Common myeloid progenitor, CD34-positive (primary cell): ENCODE results near the gene FRYL.

Experiments used
- CTCF ChIA-PET: fragments of 350-600 bp; sonication (Branson Sonifier 250); formaldehyde crosslinking; loops from one replicate; lab custom pipeline; 2021; ENCODE audit warnings: antibody characterized with exemption; lab: Charles Lee
- POLR2A ChIA-PET: fragments of 350-600 bp; sonication (Branson Sonifier 250); formaldehyde crosslinking; loops from one replicate; lab custom pipeline; 2021; ENCODE audit warnings: antibody characterized with exemption; lab: Charles Lee
- DNase-seq, 3 donors: peaks; one replicate each; pipeline versions ENCODE4 v3.0.0 to v3.0.0-alpha.2; 2013
- H3K27ac ChIP-seq, 2 experiments: 1 replicate in 1 of 2; 2 replicates in 1 of 2; pipeline ENCODE4 v1.7.0; 2013; ENCODE audit warnings: inconsistent platforms in 2 of 2, low read length in 2 of 2, mild to moderate bottlenecking in 2 of 2, low read depth in 1 of 2, moderate library complexity in 1 of 2; ENCODE audit not compliant: severe bottlenecking in 2 of 2, insufficient read depth in 1 of 2, poor library complexity in 1 of 2
- H3K27me3 ChIP-seq, 5 experiments: replicated peaks in 2 of 5; 1 replicate in 3 of 5; 2 replicates in 2 of 5; pipeline versions ENCODE4 v1.6.1 to v1.7.0; 2013; ENCODE audit warnings: low read length in 4 of 5, mild to moderate bottlenecking in 2 of 5, moderate library complexity in 2 of 5, inconsistent platforms in 1 of 5; ENCODE audit not compliant: insufficient read depth in 5 of 5, control insufficient read depth in 4 of 5
- H3K36me3 ChIP-seq, 4 experiments: 1 replicate in 2 of 4; 2 replicates in 2 of 4; pipeline versions ENCODE4 v1.6.1 to v1.7.0; 2013; ENCODE audit warnings: low read length in 3 of 4, control low read depth in 1 of 4, mild to moderate bottlenecking in 1 of 4; ENCODE audit not compliant: control insufficient read depth in 4 of 4, insufficient read depth in 4 of 4
- H3K4me1 ChIP-seq, 4 experiments: 1 replicate in 3 of 4; 2 replicates in 1 of 4; pipeline versions ENCODE4 v1.6.1 to v1.7.1; 2013; ENCODE audit warnings: low read length in 3 of 4, mild to moderate bottlenecking in 3 of 4, control low read depth in 1 of 4, inconsistent platforms in 1 of 4, moderate library complexity in 1 of 4; ENCODE audit not compliant: control insufficient read depth in 4 of 4, insufficient read depth in 4 of 4; ENCODE audit errors: control extremely low read depth in 1 of 4
- H3K4me3 ChIP-seq, 7 experiments: 1 replicate in 4 of 7; 2 replicates in 3 of 7; pipeline versions ENCODE4 v1.5.1 to v1.7.0; 2013; ENCODE audit warnings: mild to moderate bottlenecking in 7 of 7, low read length in 6 of 7, moderate library complexity in 6 of 7, inconsistent platforms in 2 of 7, low read depth in 2 of 7, control low read depth in 1 of 7; ENCODE audit not compliant: insufficient read depth in 4 of 7, control insufficient read depth in 1 of 7; ENCODE audit errors: extremely low read depth in 1 of 7
- H3K9me3 ChIP-seq, 5 experiments: 1 replicate in 4 of 5; 2 replicates in 1 of 5; pipeline versions ENCODE4 v1.6.1 to v1.7.1; 2013; ENCODE audit warnings: low read length in 4 of 5, mild to moderate bottlenecking in 2 of 5, inconsistent platforms in 1 of 5, low read depth in 1 of 5, moderate library complexity in 1 of 5; ENCODE audit not compliant: control insufficient read depth in 4 of 5, insufficient read depth in 2 of 5; ENCODE audit errors: control extremely low read depth in 1 of 5
- WGBS: methylation state at CpG from one replicate; pipeline ENCODE4 v1.1.5; 2013; ENCODE audit not compliant: insufficient coverage; 5-methylcytosine and 5-hydroxymethylcytosine counted together

The FRYL gene

DNA sequence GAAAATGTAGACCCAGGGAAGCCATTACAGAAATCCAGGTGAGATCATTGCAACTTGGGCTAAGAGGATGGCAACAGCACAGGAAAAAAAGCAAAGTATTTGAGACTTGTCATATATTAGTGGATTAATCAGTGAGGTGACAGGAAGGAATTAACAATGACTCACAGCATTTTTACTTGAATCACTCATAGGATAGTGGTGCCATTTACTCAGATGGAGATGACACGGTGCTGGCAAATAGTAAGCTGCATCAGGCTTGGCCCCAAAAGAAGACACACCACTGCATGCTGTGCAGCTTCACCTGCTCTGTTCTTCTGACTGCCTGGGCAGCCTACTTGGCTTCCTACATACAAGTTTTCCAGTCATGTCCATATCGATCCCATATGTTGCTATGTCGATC, 144.8 kb downstream of the FRYL start:
- Histone ChIP-seq H3K36me3 (peaks cover 0 to 4% (median 0%) of the 10 kb centered on the region in 4 experiments), H3K4me1 (peaks cover 3 to 23% (median 8%) of the 10 kb centered on the region in 4 experiments), H3K27ac (no peak overlapping the region), H3K27me3 (no peaks in the 10 kb centered on the region), H3K4me3 (no peak overlapping the region), H3K9me3 (peaks cover 0 to 3% (median 0%) of the 10 kb centered on the region in 5 experiments)
- 96% methylated on average over 3 of the region's 3 CpGs for WGBS
- peak; percentile 8 to 63 (median 41) for DNase-seq
- ChIA-PET CTCF (interaction anchor here (1.2 kb wide), 1 partner anchor 12 kb away, joined by 4 read pairs; no protein-coding TSS in a partner anchor), POLR2A (no interaction called here)

DNA sequence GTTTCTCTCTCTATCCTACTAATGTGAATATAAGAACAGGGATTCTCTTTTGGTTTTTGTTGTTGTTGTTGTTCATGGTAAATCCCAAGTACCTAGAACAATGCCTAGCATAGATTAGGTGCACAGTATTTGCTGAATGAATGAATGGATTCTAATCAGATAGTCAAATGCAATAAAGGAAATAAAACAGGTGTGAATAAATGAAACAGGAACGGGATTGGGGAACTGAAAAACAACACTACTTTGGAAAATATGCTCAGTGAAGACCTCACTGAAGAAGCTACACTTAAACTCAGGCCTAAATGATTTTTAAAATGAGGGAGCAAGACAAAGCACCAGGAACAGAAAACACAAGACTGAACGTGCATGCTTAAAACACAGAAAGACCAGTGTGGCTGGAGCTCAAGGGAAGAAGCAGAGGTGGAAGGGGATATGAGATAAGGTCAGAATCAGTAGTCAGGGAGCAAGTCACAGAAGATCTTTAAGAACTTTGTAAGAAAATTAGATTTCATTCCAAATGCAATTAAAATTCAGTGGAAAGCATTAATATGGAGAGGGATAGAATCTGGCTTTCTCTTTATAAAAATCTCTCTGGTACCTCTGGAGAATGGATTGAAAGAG, 145.3 kb downstream of the FRYL start:
- Histone ChIP-seq H3K4me3 (no peak overlapping the region), H3K36me3 (peaks cover 0 to 4% (median 0%) of the 10 kb centered on the region in 4 experiments), H3K9me3 (peaks cover 0 to 3% (median 0%) of the 10 kb centered on the region in 5 experiments), H3K4me1 (peaks cover 3 to 19% (median 8%) of the 10 kb centered on the region in 4 experiments), H3K27me3 (no peaks in the 10 kb centered on the region), H3K27ac (no peak overlapping the region)
- POLR2A ChIA-PET: no interaction called here
- 60% methylated on average over 2 of the region's 2 CpGs for WGBS
- DNase-seq: no peak
- CTCF ChIA-PET: interaction anchor here (1.2 kb wide), 1 partner anchor 12 kb away, joined by 4 read pairs; no protein-coding TSS in a partner anchor

DNA sequence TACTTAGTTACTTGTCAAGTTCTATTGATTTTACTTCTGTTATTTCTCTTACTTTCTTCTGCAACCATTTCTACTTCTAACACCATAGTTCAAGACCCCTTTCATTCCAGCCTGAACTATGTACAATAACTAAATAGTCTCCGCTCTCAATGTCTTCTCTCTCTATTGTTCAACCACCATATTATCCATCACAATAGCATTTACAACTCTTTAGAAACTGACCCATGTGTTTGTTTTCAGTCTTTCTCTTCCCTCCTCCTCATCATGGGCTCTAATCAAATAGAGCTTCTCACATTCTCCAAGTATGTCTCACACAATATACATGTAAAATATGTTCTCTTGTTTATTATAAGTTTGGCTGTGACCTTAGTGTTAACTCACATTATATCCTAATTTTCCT, 146.4 kb downstream of the FRYL start:
- H3K9me3 ChIP-seq: peaks cover 0 to 2% (median 0%) of the 10 kb centered on the region in 5 experiments
- peaks cover 0 to 4% (median 0%) of the 10 kb centered on the region in 4 experiments for H3K36me3 ChIP-seq
- POLR2A ChIA-PET: no interaction called here
- H3K4me3 ChIP-seq: no peak overlapping the region
- no peaks in the 10 kb centered on the region for H3K27me3 ChIP-seq
- H3K27ac ChIP-seq: no peak overlapping the region
- CTCF ChIA-PET: interaction anchor here (1.2 kb wide), 1 partner anchor 12 kb away, joined by 3 read pairs; no protein-coding TSS in a partner anchor
- WGBS: 94% methylated on average over 1 of the region's 1 CpG
- no peak for DNase-seq
- peaks cover 3 to 24% (median 8%) of the 10 kb centered on the region in 4 experiments for H3K4me1 ChIP-seq

DNA sequence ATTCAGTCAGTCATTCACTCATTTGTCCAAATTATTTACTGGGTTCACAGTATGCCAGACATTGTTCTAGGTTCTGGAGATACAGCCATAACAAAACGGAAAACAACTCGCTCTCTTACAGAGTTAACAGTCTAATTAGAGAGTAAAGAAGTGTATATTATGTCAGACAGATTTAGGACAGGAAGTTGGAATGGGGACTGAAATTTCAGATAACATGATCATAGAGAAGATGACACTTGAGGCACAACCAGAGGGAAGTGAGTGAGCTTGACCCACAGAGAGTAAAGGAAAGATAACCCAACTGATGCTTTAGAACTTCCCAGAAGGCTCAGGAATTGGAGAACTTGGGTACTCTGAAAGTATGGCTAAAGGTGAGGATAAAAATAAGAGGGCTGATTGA, 150.6 kb downstream of the FRYL start:
- 50% methylated on average over 2 of the region's 2 CpGs for WGBS
- no peak overlapping the region for H3K4me3 ChIP-seq
- H3K27ac ChIP-seq: no peak overlapping the region
- no peak for DNase-seq
- CTCF ChIA-PET: no interaction called here
- POLR2A ChIA-PET: no interaction called here
- H3K4me1 ChIP-seq: peaks cover 0 to 15% (median 0%) of the 10 kb centered on the region in 4 experiments
- peaks cover 3 to 10% (median 6%) of the 10 kb centered on the region in 4 experiments for H3K36me3 ChIP-seq
- H3K9me3 ChIP-seq: peaks cover 0 to 3% (median 0%) of the 10 kb centered on the region in 5 experiments
- H3K27me3 ChIP-seq: no peaks in the 10 kb centered on the region

DNA sequence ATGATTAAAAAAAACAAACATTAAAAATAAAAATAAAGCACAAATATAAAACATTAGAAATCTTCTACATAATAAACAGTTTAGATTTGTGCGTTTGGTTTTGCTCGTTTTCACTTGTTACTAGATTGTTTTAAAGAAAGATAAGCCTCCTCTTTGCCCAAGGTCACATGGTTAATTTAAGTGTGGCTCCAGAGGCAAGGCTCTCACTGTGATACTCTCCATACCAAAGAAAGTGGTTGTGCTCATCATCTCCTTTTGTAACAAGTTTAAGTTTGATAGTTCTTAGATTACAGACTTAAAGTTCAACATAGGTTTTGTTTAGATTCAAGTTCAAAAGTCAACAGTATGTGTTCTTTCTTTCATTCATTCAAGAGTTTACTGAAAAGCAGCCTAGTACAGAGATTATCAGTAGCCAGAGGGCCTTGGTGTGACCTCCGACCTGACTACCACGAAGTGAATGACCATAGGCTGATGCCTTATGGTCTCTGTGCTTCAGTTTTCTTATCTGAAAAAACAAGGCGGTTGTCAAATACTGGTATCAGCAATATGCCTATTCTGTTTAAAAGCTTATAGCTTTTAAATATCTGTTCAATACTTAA, 156.8 kb downstream of the FRYL start:
- ChIA-PET POLR2A (no interaction called here), CTCF (interaction anchor here (0.6 to 1.1 kb wide), 3 partner anchors 12 to 392 kb away, joined by 3 to 4 read pairs (median 3); no protein-coding TSS in a partner anchor)
- Histone ChIP-seq H3K4me3 (no peak overlapping the region), H3K27me3 (no peaks in the 10 kb centered on the region), H3K27ac (no peak overlapping the region), H3K4me1 (no peaks in the 10 kb centered on the region), H3K36me3 (peaks cover 5 to 36% (median 18%) of the 10 kb centered on the region in 4 experiments), H3K9me3 (peaks cover 0 to 4% (median 0%) of the 10 kb centered on the region in 5 experiments)
- 94% methylated on average over 2 of the region's 5 CpGs for WGBS
- no peak for DNase-seq

DNA sequence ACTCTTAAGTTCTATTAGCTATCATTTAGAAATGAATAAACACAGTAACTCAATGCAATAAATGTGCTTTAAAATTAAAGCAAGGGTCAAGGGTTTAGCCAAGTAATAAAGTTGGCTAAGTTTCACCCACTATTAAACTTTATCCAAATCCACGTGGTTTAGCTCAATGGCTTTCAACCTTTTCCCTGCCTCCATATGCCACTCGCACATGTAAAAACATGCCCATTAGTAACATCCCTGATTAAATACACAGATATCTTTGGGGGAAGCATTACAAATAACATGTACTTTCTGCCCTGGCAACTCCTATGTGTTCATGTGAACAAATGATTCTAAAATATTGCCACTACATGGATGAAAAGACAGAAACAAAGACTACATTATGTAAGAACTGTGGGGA, 159.2 kb downstream of the FRYL start:
- DNase-seq: no peak
- H3K4me1 ChIP-seq: no peaks in the 10 kb centered on the region
- no CpG with 5 or more reads among the region's 2 CpGs for WGBS
- H3K4me3 ChIP-seq: no peak overlapping the region
- peaks cover 10 to 54% (median 25%) of the 10 kb centered on the region in 4 experiments for H3K36me3 ChIP-seq
- H3K27me3 ChIP-seq: no peaks in the 10 kb centered on the region
- H3K27ac ChIP-seq: no peak overlapping the region
- ChIA-PET POLR2A (no interaction called here), CTCF (interaction anchor here (1.0 kb wide), 1 partner anchor 37 kb away, joined by 3 read pairs; no protein-coding TSS in a partner anchor)
- H3K9me3 ChIP-seq: peaks cover 0 to 4% (median 0%) of the 10 kb centered on the region in 5 experiments

DNA sequence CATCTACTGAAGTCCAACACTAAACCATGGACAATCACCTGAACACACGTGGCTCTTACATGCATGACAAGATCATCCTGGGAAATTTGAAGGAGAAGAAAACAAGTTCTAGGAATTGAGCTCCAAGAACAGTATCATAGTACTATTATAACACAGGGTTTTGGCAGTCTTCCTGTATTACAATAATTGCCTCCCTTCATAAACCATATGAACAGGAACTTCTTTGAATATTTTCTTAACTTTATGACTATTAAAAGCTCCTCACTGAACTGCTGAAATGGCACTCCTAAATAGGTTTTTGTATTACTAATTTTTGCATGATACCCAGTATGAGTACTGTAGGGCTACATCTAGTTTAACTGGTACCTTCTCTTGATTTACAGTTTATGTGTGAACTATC, 160.0 kb downstream of the FRYL start:
- H3K36me3 ChIP-seq: peaks cover 10 to 50% (median 26%) of the 10 kb centered on the region in 4 experiments
- H3K4me1 ChIP-seq: no peaks in the 10 kb centered on the region
- WGBS: no CpG with 5 or more reads among the region's 1 CpG
- no peak overlapping the region for H3K4me3 ChIP-seq
- no peaks in the 10 kb centered on the region for H3K27me3 ChIP-seq
- POLR2A ChIA-PET: no interaction called here
- peaks cover 0 to 4% (median 0%) of the 10 kb centered on the region in 5 experiments for H3K9me3 ChIP-seq
- no peak for DNase-seq
- CTCF ChIA-PET: interaction anchor here (1.4 kb wide), 1 partner anchor 11 kb away, joined by 4 read pairs; no protein-coding TSS in a partner anchor
- H3K27ac ChIP-seq: peak overlapping the region in 1 of 2 experiments; percentile 4
